Renal cortex interstitium (tissue), 15 donors: Measurements from ENCODE around the gene SHROOM2. TPM values are rescaled to one million over a fixed set of nuclear protein-coding genes. Genes with fewer than 3 reads are reported as not detected.

Source experiments
- DNase-seq, 11 donors: peaks; one replicate each; pipeline ENCODE4 v3.0.0-alpha.2; 2013; ENCODE audit warnings: low read depth in 9 of 11, low spot score in 4 of 11; ENCODE audit errors: extremely low read depth in 1 of 11
- long read RNA-seq, 16 experiments: transcript quantifications; one replicate each; lab custom pipeline, GENCODE V29; 2026
- polyA plus RNA-seq, 3 donors: library from polyadenylated mRNA; unstranded; fragments of 120-200 nt; gene quantifications; one replicate each; pipeline ENCODE4 v1.2.1, GENCODE V29; 2013; ENCODE audit not compliant: insufficient read length in 3 of 3

Gene SHROOM2, protein sequence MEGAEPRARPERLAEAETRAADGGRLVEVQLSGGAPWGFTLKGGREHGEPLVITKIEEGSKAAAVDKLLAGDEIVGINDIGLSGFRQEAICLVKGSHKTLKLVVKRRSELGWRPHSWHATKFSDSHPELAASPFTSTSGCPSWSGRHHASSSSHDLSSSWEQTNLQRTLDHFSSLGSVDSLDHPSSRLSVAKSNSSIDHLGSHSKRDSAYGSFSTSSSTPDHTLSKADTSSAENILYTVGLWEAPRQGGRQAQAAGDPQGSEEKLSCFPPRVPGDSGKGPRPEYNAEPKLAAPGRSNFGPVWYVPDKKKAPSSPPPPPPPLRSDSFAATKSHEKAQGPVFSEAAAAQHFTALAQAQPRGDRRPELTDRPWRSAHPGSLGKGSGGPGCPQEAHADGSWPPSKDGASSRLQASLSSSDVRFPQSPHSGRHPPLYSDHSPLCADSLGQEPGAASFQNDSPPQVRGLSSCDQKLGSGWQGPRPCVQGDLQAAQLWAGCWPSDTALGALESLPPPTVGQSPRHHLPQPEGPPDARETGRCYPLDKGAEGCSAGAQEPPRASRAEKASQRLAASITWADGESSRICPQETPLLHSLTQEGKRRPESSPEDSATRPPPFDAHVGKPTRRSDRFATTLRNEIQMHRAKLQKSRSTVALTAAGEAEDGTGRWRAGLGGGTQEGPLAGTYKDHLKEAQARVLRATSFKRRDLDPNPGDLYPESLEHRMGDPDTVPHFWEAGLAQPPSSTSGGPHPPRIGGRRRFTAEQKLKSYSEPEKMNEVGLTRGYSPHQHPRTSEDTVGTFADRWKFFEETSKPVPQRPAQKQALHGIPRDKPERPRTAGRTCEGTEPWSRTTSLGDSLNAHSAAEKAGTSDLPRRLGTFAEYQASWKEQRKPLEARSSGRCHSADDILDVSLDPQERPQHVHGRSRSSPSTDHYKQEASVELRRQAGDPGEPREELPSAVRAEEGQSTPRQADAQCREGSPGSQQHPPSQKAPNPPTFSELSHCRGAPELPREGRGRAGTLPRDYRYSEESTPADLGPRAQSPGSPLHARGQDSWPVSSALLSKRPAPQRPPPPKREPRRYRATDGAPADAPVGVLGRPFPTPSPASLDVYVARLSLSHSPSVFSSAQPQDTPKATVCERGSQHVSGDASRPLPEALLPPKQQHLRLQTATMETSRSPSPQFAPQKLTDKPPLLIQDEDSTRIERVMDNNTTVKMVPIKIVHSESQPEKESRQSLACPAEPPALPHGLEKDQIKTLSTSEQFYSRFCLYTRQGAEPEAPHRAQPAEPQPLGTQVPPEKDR (N-terminal part only)
- 10 to 100 TPM; 19.1 to 21.8 (median 19.2) TPM for polyA plus RNA-seq
- long read RNA-seq, donor 1, partial matches to known transcripts = 0 of 1 reads
- long read RNA-seq, donor 1, other reads (novel, unspliced or antisense) = 0 of 1 reads
- long read RNA-seq, donor 2, partial matches to known transcripts = 5 of 6 reads
- long read RNA-seq, donor 2, other reads (novel, unspliced or antisense) = 0 of 6 reads
- long read RNA-seq, donor 3, partial matches to known transcripts = 6 of 6 reads
- long read RNA-seq, donor 3, other reads (novel, unspliced or antisense) = 0 of 6 reads
- long read RNA-seq, donor 4 = 0 reads
- long read RNA-seq, donor 5, partial matches to known transcripts = 10 of 11 reads
- long read RNA-seq, donor 5, other reads (novel, unspliced or antisense) = 0 of 11 reads
- long read RNA-seq, donor 6 = 0 reads
- long read RNA-seq, donor 7 = 0 reads
- long read RNA-seq, donor 8 = 0 reads
- long read RNA-seq, donor 9 = 0 reads
- long read RNA-seq, donor 10 = 0 reads
- long read RNA-seq, donor 11 = 0 reads
- long read RNA-seq, donor 12 = 0 reads
- long read RNA-seq, donor 13 = 0 reads
- long read RNA-seq, donor 14 = 0 reads
- long read RNA-seq, donor 15 = 0 reads
- long read RNA-seq, donor 16, partial matches to known transcripts = 13 of 13 reads
- long read RNA-seq, donor 16, other reads (novel, unspliced or antisense) = 0 of 13 reads

- peak in 1 of 11 donors; percentile 20 for DNase-seq
These were observed at the start of gene SHROOM2 for GRCh38 chrX:9785944-9786797. Gene SHROOM2, plus strand, starts transcription at chrX:9786429. Its CDS starts 117 bp downstream, at chrX:9786546.

DNA sequence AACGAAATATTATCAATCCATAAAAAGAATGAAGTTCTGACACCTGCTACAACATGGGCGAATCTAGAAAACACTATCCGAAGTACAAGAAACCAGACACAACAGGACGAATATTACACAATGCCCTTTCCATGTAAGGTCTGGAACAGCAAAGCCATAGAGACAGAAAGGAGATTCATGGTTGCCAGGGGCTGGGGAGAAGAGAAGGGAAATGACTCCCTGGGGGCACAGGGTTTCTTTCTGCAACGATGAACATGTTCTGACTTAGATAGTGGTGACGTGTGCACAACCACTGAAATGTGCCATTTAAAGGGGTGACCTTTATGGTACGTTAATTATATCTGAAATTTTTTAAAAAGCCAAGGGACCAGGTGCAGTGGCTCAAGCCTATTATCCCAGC, 48.9 kb upstream of the SHROOM2 start:
- DNase-seq = no peak

GRCh38 chrX:9738151-9738550, 48.1 kb upstream of the SHROOM2 start:
- DNase-seq = peak in 2 of 11 donors; percentile 9 to 20

DNA sequence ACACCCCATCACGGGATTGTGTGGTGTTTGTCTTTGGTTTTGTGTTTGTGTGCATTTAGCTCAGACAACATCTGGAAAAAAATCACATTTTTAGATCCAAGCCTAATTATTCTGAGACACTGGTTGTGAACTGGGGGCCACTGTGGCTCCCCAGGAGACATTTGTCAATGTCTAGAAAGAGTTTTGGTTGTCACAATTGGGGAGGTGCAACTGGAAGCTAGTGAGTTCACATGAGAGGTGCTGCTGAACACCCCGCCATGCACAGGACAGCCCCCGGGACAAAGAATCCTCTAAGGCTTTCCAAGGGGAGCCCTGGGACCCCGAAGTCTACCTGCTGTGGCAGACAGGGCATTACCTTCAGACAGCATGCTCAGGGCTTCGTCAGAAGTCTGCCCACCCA, 47.1 kb upstream of the SHROOM2 start:
- no peak for DNase-seq

GRCh38 chrX:9745417-9746115, 40.7 kb upstream of the SHROOM2 start:
- no peak for DNase-seq

DNA sequence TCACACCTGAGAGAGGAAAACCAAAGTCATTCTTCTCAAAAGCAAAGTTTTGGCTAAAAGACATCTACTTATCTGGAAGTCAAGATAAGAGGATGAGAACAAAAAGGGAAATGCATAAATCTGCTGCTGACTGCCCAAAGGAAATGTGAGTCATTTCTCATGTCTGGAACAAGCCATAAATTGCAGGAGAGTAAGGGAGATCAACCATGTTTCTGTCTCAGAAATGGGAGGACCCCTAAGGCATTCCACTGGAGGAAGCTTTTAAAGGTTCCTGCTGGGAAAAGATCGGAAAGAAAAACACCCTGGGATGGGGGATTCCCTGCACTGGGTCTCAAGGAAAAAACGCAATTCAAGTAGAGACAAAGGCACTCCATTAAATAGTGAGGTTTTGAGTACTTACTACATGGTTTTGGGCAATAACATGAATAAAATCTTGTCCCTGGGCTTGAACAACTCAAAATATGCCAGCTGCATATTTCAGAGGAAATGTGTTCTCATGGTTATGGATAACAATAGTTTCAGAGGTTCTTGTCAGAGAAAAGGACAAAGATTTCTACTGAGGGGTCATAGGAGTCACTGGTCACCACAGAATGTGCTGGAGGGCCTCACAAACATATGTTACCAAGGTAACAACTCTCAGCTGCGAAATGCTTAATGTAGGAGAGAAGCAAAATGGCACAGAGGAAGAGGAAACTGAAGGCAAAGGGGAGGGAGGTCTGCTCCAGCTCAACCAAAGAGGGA, 39.9 kb upstream of the SHROOM2 start:
- DNase-seq = no peak

- no peak for DNase-seq
These were observed 38.6 kb upstream of the SHROOM2 start for GRCh38 chrX:9747644-9748043.

DNA sequence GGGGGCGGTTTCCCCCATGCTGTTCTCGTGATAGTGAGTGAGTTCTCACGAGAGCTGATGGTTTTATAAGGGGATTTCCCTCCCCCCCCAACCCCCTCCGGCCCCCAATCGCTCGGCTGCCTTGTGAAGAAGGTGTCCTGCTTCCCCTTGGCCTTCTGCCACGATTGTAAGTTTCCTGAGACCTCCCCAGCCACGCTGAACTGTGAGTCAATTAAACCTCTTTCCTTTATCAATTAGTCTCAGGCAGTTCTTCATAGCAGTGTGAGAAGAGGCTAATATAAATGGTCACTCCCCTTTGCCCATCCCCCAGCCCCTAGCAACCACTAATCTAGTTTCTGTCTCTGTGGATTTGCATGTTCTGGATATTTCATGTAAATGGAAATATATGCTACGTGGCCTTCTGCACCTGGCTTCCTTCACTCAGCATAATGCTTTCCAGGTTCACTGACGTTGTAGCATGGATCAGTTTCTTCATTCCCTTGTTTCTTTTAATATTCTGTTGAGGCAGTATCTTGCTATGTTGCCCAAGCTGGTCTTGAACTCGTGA, 37.0 kb upstream of the SHROOM2 start:
- DNase-seq = no peak

- DNase-seq = no peak
These were observed 28.9 kb upstream of the SHROOM2 start for GRCh38 chrX:9757366-9757765.

DNA sequence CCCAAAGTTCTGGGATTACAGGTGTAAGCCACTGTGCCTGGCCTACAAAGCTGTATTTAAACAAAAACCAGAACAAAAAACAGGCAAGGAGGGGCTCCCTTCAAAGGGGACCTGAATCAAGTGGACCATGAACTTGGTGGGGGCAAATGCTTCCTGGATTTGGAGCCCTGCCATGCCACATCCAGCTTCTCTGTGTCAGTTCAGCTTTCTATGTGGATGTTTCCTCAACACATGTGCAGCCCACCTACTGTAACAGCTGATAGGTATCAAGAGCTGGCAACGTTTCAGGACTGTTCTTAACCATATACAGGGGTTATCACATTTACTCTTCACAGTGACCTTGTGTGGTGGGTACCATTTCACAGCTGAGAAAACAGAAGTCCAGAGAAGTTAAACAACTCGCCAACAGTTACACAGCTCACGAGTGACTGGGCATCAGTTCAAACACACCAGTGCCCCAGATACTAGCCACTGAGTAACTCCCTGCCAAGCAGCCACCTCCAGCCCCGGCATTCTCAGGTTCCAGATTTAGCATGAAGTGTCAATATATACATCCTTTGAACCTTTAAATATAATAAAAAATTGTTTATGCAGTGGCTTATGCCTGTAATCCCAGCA, 28.1 kb upstream of the SHROOM2 start:
- DNase-seq = no peak

- DNase-seq = no peak
These were observed 26.9 kb upstream of the SHROOM2 start for GRCh38 chrX:9759337-9759736.

DNA sequence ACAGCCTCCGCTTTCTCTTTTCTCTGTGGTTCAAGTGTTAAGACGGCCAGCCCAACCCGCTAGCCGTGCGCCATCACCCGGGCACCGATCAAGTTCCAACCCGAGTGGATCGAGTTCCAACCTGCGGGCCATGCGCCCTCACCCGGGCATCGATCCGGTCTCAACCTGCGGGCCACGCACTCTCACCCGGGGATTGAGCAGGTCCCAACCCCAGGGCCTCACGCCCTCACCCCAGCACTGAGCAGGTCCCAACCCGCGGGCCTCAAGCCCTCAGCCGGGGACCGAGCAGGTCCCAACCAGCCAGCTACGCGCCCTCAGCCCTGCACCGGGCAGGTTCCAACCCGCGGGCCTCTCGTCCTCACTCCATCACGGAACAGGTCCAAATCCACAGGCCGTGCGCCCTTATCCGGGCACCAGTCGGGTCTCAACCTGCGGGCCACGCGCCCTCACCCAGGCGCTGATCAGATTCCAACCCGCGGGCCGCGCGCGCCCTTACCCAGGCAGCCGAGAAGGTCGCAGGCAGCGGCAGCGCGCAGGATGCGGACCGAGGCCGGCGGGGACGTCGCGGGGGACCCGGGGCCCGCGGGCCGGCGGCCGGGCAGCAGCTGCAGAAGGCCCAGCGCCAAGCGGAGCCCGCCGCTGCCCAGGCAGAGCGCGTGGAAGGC, 21.0 kb upstream of the SHROOM2 start:
- no peak for DNase-seq

- DNase-seq = peak in 1 of 11 donors; percentile 9
These were observed 20.5 kb upstream of the SHROOM2 start, which contains the start of gene GPR143 for GRCh38 chrX:9765737-9766097. Gene GPR143, minus strand, starts transcription at chrX:9765847. Its CDS starts 30 bp downstream, at chrX:9765817.

DNA sequence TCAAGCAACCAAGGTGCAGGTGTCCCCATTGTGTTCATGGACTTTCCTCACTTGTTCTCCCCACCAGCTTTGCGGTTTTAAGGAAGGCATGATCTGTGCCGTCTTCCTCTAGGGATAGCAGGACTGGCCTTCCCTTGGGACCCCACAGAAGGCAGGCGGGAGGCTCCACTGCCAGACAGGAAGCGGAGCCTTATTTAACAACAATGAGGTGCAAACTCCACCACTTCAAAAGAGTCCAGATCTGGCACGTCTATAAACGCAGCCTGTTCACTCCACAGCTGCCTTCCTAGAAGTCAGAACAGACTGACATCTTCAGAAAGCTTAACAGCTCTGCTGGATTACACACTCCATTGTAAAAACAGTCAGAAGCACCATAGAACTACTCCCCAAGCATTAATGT, 18.9 kb upstream of the SHROOM2 start:
- no peak for DNase-seq
